NCI-H146 treated with DMSO at 0.1 percent for 48 hours (cell line): ENCODE measurements around the gene PTPRM.
"Not testable (repeated sequence)": the region's sequence is repeated elsewhere in the genome, so short reads cannot be mapped to it uniquely, and the experiment has no call there.

ENCODE experiments used
- DNase-seq: peaks from one replicate; lab custom pipeline; 2025; ENCODE audit not compliant: unreplicated experiment; lab: John Stamatoyannopoulos, UW

The PTPRM gene

GRCh38 chr18:7721532-7721931 lies 154.4 kb downstream of the PTPRM start:
- no peak for DNase-seq

DNA sequence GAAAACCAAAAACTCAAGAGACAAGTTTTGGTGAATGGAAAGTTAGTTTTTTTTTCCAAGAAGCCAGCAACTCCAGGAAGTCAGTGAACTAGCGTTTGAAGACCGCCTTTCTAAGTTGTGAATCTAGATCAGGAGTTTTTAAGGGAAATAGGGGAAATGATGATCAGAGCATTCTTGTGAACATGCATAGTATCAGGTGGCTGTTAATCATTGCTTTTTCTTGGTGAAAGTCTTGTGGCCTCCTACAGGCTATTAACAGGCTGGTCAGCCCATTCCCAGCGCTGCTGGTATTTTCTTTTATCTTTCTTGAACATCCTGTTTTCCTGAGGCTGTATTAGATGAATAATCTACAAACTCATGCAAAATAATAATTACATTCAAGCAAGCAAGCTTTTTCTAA lies 155.8 kb downstream of the PTPRM start:
- no peak for DNase-seq

GRCh38 chr18:7723558-7723957 lies 156.4 kb downstream of the PTPRM start:
- DNase-seq: no peak

GRCh38 chr18:7725473-7725872 lies 158.4 kb downstream of the PTPRM start:
- DNase-seq: no peak

GRCh38 chr18:7725897-7726296 lies 158.8 kb downstream of the PTPRM start:
- no peak for DNase-seq

DNA sequence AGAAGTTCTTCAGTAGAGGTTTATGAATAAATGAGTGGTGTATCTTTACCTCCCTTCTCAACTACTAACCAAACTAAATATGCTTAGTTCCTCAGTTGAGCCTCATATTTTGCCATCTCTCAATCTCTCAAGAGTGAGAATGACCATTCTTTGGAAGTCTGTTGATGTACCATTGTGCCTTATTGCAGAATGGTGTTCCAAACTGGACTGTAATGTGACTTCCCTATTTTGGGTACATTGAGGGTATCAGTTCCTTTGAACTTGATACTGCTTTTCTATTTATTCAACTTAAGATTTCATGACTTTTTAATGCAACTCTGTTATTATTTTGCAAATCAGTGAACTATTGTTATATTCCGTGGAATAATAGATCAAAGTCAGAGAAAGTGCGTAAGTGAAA lies 159.4 kb downstream of the PTPRM start:
- DNase-seq: no peak

GRCh38 chr18:7727361-7728076 lies 160.4 kb downstream of the PTPRM start:
- no peak for DNase-seq

- no peak for DNase-seq
Observed at GRCh38 chr18:7728297-7728696, 161.2 kb downstream of the PTPRM start.

DNA sequence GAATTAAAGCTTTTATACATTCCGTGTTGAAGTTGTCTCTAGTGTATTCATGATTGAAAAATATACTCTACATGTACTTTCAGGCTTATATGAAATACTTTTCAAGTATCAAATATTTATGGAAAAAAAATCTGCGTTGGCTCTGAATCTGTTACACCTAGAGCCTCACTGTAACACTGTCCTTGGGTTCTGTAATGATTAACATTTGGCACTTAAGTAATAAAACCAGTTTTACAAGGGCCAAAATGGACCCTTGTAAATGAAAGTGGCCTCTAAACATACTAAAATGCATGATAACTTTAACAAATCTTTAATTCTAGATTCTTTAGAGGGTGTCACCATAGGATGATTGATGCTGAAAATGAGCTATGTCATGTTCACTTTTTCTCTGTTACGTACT lies 162.8 kb downstream of the PTPRM start:
- no peak for DNase-seq

DNA sequence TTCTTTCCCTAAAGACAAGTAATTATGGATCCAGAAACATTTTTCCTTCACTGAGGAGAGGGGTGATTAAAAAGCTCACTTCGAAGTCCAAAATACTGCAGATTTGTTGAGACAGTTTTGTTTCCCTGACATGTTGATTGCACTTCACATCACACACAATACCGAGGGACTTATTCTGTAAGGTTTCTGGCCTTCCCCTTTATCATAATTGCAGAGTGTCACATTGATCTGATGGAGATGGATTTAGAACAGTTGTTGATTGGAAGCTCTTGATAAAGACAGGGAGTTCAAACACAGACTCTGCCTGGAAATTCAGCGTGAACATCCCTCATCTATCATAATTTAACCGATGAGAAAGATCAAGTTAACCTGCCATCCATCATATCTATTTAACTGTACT lies 163.6 kb downstream of the PTPRM start:
- DNase-seq: no peak

GRCh38 chr18:7733642-7734041 lies 166.5 kb downstream of the PTPRM start:
- DNase-seq: no peak

- no peak for DNase-seq
Observed at GRCh38 chr18:7735196-7735595, 168.1 kb downstream of the PTPRM start.

GRCh38 chr18:7735626-7736175 lies 168.6 kb downstream of the PTPRM start:
- DNase-seq: no peak

DNA sequence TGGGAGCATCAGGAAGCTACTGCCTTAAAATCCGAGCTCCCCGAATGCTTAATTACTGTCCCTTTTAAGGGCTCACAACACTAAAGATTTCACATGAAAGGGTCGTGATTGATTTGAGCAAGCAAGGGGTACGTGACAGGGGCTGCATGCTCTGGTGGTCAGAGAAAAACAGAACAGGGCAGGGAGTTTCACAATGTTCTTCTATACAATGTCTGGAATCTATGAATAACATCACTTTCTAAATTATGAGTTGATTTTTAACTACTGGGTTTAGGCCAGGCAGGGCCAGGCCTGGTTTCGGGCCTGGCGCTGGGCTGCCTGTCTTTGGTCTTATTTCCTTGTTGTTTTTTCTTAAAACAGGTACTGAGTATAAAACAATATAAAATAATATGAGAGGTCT lies 169.4 kb downstream of the PTPRM start:
- DNase-seq: not testable (repeated sequence)

DNA sequence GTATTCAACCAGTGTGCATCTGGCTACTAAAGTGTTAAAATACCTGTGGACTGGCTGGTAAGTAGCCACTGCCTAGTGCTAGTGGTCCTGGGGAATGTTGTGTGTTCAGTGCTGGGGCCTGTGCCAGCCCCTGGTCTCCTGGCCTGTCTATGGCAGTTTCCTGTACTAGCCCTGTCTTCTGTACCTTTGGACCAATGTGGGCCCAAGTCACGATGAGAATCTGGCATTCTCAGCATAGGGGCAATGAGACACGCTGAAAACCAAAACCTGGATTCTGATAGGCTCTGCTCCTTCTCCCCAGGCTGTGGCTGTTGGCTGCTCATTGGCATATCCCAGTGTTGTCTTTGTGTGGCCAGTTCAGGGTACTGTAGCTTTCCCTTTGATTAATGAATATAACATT lies 170.4 kb downstream of the PTPRM start:
- no peak for DNase-seq

- DNase-seq: no peak
Observed at GRCh38 chr18:7740821-7741220, 173.7 kb downstream of the PTPRM start.

- DNase-seq: no peak
Observed at GRCh38 chr18:7741640-7742039, 174.5 kb downstream of the PTPRM start.

DNA sequence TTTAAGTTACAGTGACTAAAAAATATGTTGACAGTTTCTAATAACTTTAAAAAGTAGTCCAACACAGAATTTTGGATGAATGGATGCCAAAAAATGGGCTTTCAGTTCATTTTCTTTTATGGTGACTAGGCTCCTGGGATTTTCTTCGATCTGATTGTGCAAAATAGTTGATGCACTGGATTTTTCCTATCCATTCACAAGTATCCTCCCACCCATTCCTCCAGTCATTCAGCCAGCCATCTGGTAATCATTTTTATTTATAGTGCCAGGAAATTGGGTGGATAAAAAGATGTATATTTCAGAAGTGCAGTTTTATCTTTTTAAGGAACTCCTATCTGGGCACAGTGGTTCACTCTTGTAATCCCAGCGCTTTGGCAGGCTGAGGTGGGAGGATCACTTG lies 175.1 kb downstream of the PTPRM start:
- DNase-seq: no peak

- no peak for DNase-seq
Observed at GRCh38 chr18:7743256-7743655, 176.1 kb downstream of the PTPRM start.

- no peak for DNase-seq
Observed at GRCh38 chr18:7746106-7746505, 179.0 kb downstream of the PTPRM start.

DNA sequence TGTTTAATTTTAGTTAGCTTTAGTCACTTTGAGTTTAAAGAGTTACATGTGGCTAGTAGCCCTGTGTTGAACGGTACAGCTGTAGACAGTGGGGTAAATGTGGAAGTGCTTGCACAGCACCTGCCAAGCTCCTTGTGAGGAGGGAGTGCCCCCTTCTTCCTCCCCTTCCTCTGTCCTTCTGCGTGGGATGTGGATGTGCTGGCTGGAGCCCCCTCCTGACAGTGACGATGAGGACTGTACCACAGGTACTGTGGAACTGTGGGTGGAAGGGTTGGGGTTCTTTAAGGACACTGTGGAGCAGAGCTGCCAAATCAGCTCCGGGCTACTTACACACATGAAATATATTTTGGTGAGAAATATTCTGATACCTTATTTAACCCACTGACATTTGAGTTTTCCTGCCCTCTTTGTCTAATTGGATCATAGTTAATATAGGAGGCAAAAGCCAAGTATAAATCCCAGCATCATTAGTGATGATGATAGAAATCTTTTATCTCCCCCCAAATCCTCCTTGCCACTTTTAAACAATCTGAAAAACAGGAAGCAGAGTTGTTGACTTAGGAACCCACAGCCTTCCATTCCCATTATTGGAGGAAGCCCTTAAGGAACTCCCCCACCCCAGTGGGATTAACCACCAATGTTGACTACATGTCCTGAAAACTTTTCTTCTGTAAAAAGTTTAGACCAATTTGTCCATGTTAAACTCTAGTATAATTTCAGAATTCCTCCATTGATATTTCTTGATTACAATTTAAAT lies 181.3 kb downstream of the PTPRM start:
- DNase-seq: no peak

DNA sequence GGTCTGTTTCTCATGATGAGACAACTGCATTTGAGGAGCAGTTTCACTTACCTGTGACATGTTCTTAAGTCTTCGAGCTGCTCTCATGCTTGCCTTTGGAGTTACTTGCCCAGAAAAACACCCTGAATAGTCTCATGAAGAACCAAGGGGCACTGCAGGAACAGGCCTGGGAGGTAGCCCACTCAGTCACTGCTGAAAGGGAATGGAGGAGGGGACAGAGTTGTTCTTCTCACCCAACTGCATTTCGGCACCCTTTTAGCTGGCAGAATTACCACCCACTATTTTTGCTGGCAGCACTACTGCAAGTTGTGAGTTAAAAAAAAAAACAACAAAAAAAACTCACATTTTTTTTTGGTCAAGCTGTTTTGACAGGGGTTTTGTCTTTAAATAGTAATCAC lies 181.9 kb downstream of the PTPRM start:
- no peak for DNase-seq
